Stimulated activated CD8-positive, alpha-beta memory T cell treated with anti-CD3 and anti-CD28 coated beads, Interleukin-7, amount 100 ng/mL, for 48 hours (primary cell): Measurements from ENCODE around the gene XIRP1.
A peak's percentile ranks its signal among the peaks of the same experiment; 100 is the strongest.
"Not testable (repeated sequence)": the region's sequence is repeated elsewhere in the genome, so short reads cannot be mapped to it uniquely, and the experiment has no call there.

Experiments
- DNase-seq, 2 donors: peaks; one replicate each; pipeline ENCODE4 v3.0.0-alpha.2; 2020; ENCODE audit warnings: low read depth in 1 of 2; ENCODE audit errors: extremely low read depth in 1 of 2

The XIRP1 gene, protein sequence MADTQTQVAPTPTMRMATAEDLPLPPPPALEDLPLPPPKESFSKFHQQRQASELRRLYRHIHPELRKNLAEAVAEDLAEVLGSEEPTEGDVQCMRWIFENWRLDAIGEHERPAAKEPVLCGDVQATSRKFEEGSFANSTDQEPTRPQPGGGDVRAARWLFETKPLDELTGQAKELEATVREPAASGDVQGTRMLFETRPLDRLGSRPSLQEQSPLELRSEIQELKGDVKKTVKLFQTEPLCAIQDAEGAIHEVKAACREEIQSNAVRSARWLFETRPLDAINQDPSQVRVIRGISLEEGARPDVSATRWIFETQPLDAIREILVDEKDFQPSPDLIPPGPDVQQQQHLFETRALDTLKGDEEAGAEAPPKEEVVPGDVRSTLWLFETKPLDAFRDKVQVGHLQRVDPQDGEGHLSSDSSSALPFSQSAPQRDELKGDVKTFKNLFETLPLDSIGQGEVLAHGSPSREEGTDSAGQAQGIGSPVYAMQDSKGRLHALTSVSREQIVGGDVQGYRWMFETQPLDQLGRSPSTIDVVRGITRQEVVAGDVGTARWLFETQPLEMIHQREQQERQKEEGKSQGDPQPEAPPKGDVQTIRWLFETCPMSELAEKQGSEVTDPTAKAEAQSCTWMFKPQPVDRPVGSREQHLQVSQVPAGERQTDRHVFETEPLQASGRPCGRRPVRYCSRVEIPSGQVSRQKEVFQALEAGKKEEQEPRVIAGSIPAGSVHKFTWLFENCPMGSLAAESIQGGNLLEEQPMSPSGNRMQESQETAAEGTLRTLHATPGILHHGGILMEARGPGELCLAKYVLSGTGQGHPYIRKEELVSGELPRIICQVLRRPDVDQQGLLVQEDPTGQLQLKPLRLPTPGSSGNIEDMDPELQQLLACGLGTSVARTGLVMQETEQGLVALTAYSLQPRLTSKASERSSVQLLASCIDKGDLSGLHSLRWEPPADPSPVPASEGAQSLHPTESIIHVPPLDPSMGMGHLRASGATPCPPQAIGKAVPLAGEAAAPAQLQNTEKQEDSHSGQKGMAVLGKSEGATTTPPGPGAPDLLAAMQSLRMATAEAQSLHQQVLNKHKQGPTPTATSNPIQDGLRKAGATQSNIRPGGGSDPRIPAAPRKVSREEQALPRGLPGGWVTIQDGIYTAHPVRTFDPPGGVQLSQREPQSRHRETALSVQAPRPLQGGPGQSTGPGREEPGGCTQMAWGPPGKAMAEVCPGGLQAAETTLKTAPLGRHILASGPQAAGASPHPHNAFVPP (N-terminal part only)

DNA sequence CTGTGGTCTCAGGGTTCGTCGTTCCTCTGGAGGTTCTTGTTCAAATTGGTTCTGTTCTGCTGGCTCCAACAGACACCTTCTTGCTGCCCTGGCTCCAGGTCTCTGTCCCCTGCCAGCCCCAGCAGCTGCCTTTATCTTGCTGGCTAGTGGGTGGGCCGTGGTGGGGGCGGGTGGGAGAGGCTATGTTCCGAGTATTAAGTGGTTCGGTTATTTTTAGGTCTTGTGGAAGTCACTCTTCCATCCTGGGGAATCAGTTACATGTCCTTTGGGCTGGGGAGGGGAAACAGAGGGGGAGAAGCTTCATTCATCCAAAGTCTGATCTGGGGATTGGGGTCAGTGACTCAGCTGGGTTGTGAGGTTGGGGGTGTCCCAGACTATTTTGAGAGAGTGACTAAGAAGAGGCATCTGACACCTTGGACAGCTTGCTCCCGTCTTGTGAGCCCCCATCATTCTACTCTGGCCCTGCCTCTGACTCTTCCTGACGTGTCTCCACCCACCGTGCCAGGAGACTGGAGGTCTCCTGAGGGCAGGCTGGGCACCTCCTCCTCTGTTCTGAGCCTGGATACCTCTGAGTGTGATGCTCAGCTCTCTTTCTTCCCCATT is at the start of gene XIRP1:
Gene XIRP1, minus strand, starts transcription at position 106 of the 603 bp plus-strand sequence. CDS start 3,150 bp downstream, outside the sequence.
- peak; percentile 31 to 54 for DNase-seq

DNA sequence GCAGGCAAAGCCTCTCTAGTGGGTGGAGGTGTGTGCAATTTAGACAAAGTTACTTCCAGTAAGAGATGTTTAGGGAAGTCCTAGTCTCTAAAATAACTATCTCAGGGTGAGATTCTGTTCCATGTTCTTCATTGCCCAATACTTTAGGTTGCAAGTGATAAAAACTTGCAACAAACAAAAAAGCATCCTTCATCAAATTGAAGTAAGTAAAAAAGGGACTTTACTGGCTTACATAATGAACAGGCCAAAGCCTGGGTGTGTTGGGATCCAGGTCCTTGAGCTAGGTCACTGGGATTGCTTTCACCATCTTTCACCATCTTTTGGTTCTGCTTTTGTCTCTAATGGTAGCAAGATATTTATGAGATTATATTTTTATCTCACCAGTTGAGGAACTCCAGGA is 49.2 kb upstream of the XIRP1 start:
- no peak for DNase-seq

DNA sequence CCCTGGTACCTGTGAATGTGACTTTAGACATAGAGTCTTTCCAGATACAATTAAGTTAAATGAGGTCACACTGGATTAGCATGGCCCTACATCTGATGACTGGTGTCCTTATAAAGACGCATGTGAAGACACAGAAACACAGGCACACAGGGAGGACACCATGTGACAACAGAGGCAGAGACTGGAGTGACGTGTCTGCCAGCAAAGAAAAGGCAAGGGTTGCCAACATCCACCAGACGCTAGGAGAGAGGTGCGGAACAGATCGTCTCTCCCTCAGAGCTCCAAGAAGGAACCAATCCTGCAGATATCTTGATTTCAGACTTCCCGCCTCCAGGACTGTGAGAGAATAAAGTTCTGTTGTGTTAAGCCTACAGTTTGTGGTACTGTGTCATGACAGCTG is 44.6 kb upstream of the XIRP1 start:
- DNase-seq: no peak

DNA sequence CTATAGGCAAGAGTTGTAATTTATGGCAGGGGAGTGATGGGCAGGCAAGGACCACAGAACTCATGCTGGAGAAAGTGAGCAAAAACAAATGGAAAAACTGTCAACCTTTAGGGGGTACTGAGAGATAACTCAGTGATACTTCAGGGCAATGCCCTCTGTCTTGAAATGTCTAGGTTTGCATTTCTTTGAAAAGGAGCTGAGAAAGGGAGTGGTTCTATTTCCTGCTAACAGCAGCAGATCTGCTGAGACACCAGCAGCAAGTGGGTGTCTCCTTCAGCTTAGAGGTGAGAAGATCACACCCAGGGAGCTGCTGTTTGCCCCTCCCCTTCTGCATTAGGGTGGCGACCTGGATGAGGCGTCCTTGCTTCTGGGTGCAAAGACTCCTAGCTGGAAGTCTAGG is 42.3 kb upstream of the XIRP1 start:
- DNase-seq: no peak

DNA sequence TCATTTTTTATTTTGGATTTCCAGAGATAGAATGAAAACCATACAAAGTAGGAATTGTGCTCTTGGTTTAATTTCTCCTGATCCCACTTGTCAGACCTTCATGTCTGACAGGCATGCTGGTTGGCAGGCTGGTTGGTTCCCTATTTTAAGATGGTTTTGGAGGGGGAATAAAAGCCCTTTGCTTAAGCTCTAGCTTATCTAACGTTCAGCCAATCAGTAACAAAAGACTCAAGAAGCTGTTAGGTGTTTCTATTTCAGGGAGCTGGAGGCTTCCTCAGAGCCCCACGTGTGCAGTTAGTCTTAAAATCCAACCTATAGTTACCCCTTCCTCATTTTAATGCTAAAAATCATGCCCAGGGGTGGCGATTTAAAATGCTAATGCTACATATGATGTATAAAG is 40.5 kb upstream of the XIRP1 start:
- no peak for DNase-seq

DNA sequence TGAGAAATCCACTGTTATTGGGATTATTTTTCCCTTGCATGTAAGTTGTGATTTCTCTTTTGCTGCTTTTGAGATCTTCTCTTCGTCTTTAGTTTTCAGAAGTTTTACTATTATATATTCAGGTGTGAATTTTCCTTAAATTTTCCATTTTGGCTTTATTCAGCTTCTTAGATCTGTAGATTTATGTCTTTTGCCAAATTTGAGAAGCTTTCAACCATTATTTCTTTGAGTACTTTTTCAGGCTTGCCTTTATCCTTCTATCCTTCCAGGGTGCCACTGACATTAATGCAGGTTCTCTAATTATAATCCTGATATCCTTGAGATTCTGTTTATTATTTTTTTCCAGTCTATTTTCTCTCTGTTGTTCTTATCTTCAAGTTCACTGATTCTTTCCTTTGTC is 38.1 kb upstream of the XIRP1 start:
- DNase-seq: no peak

DNA sequence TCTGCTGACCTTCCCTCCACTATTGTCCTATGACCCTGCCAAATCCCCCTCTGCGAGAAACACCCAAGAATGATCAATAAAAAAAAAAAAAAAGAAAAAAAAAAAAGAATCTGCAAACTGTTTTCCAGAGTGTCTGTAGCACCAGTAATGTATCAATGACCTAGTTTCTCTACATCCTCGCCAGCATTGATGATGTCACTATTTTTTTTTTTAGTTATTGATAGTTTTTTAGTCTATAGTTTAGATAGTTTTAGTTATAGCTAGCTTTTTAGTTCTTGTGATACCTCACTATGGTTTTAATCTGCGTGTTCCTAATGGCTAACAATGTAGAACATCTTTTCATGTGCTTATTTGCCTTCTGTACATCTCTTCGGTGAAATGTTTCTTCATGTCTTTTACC is 36.1 kb upstream of the XIRP1 start:
- no peak for DNase-seq

DNA sequence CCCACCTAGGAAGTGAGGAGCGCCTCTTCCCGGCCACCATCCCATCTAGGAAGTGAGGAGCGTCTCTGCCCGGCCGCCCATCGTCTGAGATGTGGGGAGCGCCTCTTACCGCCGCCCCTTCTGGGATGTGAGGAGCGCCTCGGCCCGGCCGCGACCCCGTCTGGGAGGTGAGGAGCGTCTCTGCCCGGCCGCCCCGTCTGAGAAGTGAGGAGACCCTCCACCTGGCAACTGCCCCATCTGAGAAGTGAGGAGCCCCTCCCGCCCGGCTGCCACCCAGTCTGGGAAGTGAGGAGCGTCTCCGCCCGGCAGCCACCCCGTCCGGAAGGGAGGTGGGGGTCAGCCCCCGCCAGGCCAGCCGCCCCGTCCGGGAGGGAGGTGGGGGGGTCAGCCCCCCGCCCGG is 35.2 kb upstream of the XIRP1 start:
- not testable (repeated sequence) for DNase-seq

DNA sequence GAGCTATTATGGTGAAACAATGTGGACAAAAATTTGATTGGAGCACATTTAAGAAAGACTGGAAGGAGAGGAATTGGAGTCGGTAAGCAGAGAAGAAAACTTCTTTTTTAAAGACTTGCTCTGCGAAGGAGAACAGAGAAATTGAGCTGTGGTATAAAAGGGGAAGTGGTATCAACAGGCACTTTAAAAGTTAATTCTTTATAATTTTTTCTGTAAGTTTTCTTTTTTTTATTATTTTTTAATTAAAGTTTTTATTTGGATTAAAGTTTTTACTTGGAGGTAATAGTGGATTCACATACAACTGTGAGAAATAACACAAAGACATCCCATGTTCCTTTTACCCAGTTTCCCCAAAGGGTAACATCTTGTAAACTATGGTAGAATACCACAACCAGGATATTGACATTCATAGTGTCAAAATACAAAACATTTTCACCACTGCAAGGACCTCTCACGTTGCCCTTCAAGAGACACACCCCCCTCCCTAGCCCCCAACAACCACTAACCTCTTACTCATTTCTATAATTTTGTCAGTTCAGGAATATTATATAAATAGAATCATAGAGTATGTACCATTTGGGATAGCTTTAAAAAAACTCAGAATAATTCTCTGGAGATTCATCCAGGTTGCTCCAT is 33.8 kb upstream of the XIRP1 start:
- DNase-seq: no peak

DNA sequence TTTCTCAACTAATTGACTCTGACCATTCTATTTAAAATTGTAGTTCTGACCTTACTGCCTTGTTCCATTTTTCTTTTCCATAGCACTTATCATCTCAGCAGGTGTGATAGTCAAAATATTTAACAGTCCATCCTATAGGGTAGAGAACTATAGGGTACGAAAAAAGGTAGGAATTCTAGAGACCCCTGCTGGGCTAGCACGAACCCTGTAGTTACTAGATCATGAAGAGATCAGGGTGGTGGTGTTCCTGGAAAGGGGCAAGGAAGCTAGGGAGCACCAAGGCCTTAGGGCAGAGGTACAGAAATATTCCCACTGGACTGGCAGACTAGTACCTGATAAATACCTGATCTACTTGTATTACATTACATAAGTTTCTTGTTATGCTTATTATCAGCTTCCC is 31.9 kb upstream of the XIRP1 start:
- DNase-seq: no peak

DNA sequence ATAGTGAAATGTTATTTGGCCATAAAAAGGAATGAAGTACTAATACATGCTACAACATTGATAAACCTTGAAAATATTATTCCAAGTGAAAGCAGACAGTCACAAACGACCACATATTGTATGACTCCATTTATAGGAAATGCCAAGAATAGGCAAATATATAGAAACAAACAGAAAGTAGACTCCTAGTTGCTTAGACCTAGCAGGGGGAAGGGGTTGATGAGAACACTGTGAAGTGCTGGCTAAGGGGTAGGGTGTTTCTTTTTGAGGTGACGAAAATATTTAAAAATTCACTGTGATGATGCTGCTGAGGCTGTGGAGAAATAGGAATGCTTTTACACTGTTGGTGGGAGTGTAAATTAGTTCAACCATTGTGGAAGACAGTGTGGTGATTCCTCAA is 30.5 kb upstream of the XIRP1 start:
- DNase-seq: no peak

DNA sequence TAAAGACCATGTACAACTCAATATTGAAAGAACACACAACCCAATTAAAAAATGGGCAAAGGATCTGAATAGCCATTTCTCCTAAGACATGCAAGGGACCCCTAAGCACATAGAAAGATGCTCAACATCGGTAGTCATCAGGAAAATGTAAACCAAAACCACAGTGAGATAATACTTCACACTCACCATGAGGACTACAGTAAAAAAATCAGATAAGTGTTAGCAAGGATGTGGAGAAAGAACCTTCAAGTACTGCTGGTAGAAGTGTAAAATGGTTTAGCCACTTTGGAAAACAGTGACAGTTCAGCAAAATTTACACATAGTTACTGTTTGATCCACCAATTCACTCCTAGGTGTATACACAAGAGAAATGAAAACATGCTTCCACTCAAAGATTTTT is 30.1 kb upstream of the XIRP1 start:
- no peak for DNase-seq

DNA sequence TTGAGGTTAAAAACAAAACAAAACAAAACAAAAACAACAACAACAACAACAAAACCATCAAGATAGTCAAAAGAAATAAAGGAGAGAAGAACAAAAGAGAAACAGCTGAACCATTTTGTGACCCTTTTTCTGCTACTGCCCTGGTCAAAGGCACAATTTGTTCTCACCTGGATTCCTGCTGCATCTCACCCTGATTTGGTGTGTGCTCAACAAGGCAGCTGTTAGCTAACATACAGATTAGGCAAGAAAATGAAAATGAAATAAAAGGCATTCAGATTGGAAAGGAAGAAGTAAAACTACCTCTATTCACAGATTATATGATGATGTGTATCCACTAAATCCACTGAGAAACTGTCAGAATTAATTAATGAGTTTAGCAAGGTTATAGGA is 28.7 kb upstream of the XIRP1 start:
- DNase-seq: no peak

DNA sequence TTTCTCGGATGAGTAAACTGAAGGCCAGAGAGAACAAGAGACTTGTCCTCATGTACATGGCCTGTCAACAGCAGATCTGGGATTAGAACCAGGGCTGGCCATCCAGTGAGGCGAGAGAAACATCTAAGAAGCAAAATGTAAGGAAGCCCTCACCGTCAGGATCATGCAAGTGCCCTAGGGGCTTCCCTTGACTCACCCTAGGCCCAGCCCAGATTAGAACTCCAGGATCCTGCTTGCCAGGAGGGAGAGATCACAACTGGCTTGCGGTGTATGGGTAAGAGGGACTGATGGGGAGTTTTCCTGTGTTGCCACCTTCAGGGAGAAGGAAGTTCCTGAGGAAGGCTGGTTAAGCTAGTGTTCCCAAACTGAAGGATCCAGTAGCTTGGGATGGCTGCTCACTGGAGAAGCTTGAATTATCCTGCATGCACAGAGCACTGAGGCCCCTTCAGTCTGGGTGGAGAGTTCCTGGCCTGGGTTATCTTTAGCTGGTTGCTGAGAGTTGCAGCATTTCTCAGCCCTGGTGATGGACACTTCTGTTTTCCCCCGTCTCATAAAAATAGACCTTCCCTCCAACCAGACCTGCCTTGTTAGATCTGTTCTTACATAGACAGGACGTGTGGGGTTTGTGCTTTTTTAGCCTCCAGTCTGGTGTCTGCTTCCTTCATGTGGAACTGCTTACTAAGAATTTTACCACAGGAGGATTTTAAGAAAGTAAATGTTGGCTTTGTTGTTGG is 28.2 kb upstream of the XIRP1 start:
- no peak for DNase-seq

DNA sequence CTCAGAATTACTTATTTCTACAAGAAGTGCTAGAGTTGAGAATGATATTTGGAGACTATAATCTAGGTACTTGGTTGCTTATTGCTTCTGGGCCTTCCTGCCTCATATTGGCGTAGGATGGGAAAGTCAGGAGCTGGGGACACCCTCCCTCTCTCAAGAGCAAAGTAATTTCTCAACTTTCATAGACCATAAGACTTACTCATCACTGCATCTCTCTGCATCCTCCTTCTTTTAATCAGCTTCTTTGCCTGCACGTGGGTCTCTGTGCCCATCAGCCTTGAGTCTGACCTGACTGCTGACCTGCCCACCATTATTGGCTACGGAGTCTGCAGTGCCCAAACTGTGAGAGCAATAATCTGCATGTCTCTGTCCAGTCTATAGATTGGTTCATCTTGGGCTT is 27.3 kb upstream of the XIRP1 start:
- no peak for DNase-seq

DNA sequence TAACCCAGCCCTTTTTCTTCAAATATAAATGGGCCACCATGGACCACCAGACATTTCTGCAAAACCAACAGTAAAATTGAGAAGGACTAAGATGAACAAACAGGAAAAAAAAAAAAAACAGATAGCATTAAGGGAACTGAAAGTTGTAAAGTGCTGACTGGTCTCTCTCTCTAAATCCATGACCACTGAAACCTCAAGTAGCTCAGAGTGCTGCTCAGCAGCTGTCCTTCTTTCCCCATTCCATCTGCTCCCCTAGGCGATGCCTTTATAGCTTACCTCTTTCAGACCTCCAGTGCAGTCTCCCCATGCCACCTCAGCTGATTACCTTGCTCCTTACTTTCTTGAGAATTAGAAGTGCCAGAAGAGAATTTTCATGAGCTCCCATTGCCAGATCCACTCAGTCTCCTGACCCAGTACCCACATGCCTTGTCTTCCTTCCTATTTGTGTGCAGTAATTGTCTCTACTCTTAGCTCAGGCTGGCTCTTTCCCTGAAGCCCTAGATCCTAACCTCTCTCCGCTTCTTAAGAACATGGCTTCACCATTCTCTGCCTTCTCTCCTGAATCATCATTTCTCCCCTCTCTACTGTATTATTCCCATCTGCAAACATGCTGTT is 23.9 kb upstream of the XIRP1 start:
- DNase-seq: no peak

DNA sequence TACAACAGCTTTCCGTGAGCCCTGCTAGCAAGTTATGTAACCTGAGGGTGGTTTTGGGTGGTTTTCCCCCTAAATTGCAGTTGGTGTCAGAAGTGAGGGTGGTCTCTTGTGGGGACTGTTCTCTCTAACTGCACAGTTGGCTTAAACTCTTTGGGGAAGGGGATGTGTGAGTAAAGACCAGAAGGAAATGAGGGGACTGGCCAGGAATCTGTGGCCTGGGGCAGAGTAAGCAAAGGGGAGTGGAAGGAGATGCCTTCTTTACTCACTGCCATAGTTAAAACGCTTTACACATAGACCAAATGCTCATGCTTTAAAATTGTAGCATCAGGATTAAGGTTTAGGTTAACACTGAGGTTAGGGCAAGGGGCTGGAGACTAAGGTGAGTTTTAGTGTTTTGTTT is 21.2 kb upstream of the XIRP1 start:
- no peak for DNase-seq

DNA sequence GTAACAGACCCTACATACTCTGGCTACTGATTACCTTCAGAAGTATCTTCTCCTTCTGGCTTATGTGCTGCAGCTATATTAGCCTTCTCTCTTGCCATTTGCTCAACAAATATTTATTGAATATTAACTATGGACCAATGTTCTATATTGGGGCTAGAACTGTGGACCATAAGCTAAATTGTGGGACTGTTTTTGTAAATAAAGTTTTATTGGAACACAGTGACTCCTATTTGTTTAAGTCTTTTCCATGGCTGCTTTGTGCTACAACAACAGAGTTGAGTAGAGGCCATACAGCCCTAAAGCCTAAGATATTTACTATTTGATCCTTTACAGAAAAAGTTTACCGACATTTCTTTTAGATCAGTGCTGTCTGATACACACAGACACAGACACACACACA is 20.3 kb upstream of the XIRP1 start:
- no peak for DNase-seq
